HEK293 (cell line): Measurements from ENCODE around the gene CLNK.
A peak's percentile ranks its signal among the peaks of the same experiment; 100 is the strongest.

ENCODE experiments used
- CTCF ChIA-PET: fragments of 350-600 bp; formaldehyde crosslinking; extraction: SDS; loops from one replicate; lab custom pipeline; 2021; ENCODE audit warnings: antibody characterized with exemption; lab: Yijun Ruan, JAX
- POLR2A ChIA-PET: fragments of 300-600 bp; formaldehyde crosslinking; extraction: SDS; loops from one replicate; lab custom pipeline; 2020; ENCODE audit warnings: antibody characterized with exemption, inconsistent platforms; lab: Yijun Ruan, JAX
- H3K27ac ChIP-seq: fragments of 200-500 bp; sonication (Bioruptor generic); 2 replicates; pipeline ENCODE4 v1.5.1; 2014; ENCODE audit warnings: low read depth, low read length, control low read depth, inconsistent platforms; ENCODE audit errors: extremely low read depth
- H3K36me3 ChIP-seq, 2 experiments: fragments of 200-500 bp in 1 of 2; sonication (Bioruptor generic) in 1 of 2; 1 replicate in 1 of 2; 2 replicates in 1 of 2; pipeline ENCODE4 v1.5.1; 2014 to 2017; ENCODE audit warnings: inconsistent platforms in 2 of 2, low read length in 2 of 2; ENCODE audit not compliant: control insufficient read depth in 2 of 2, insufficient read depth in 1 of 2
- H3K4me1 ChIP-seq: fragments of 200-500 bp; sonication (Bioruptor generic); 2 replicates; pipeline ENCODE4 v1.5.1; 2014; ENCODE audit warnings: mild to moderate bottlenecking, low read length, inconsistent platforms; ENCODE audit not compliant: control insufficient read depth, insufficient read depth
- H3K4me3 ChIP-seq: 2 replicates; pipeline ENCODE4 v1.5.1; 2011; ENCODE audit warnings: low read depth, mild to moderate bottlenecking, control low read depth, low read length, moderate library complexity
- H3K9me3 ChIP-seq: fragments of 200-500 bp; sonication (Bioruptor generic); 2 replicates; pipeline ENCODE4 v1.5.1; 2014; ENCODE audit warnings: low read depth, low read length, inconsistent platforms; ENCODE audit not compliant: control insufficient read depth, insufficient read depth
- AEBP2 ChIP-seq: fragments of 450-650 bp; formaldehyde crosslinking; IDR thresholded peaks from 2 replicates; pipeline ENCODE4 v1.5.1; 2016; ENCODE audit warnings: missing biosample characterization, missing genetic modification characterization, borderline replicate concordance
- CTCF ChIP-seq: fragments of 450-650 bp; formaldehyde crosslinking; IDR thresholded peaks from 2 replicates; pipeline ENCODE4 v1.5.1; 2016; ENCODE audit warnings: missing biosample characterization, missing genetic modification characterization
- MYNN ChIP-seq: fragments of 450-650 bp; formaldehyde crosslinking; IDR thresholded peaks from 2 replicates; pipeline ENCODE4 v1.5.1; 2016; ENCODE audit warnings: missing biosample characterization, missing genetic modification characterization, borderline replicate concordance
- SETDB1 ChIP-seq: IDR thresholded peaks from one replicate; pipeline ENCODE4 v1.6.1; 2017; ENCODE audit warnings: mild to moderate bottlenecking, low read length, moderate library complexity, mixed read lengths; ENCODE audit not compliant: insufficient read length
- ZBTB26 ChIP-seq: fragments of 450-650 bp; formaldehyde crosslinking; optimal IDR thresholded peaks from 2 replicates; pipeline ENCODE3; 2016; ENCODE audit warnings: missing biosample characterization, mild to moderate bottlenecking, missing genetic modification characterization
- ZBTB44 ChIP-seq: fragments of 450-650 bp; IDR thresholded peaks from 2 replicates; pipeline ENCODE4 v1.5.1; 2018; ENCODE audit warnings: missing biosample characterization, mild to moderate bottlenecking, missing genetic modification characterization
- ZBTB8A ChIP-seq: fragments of 450-650 bp; formaldehyde crosslinking; IDR thresholded peaks from 2 replicates; pipeline ENCODE4 v1.5.1; 2016; ENCODE audit warnings: missing biosample characterization, missing genetic modification characterization
- ZFP37 ChIP-seq: fragments of 450-650 bp; formaldehyde crosslinking; IDR thresholded peaks from 2 replicates; pipeline ENCODE4 v1.5.1; 2016; ENCODE audit warnings: missing biosample characterization, missing genetic modification characterization
- ZFP69B ChIP-seq: fragments of 450-650 bp; formaldehyde crosslinking; IDR thresholded peaks from 2 replicates; pipeline ENCODE4 v1.5.1; 2016; ENCODE audit warnings: missing biosample characterization, missing genetic modification characterization
- ZIC2 ChIP-seq: fragments of 450-650 bp; formaldehyde crosslinking; IDR thresholded peaks from 2 replicates; pipeline ENCODE4 v1.5.1; 2016; ENCODE audit warnings: missing biosample characterization, missing genetic modification characterization
- ZNF2 ChIP-seq: fragments of 450-650 bp; formaldehyde crosslinking; IDR thresholded peaks from 2 replicates; pipeline ENCODE4 v1.5.1; 2016; ENCODE audit warnings: missing biosample characterization, missing genetic modification characterization
- ZNF202 ChIP-seq: fragments of 450-650 bp; formaldehyde crosslinking; IDR thresholded peaks from 2 replicates; pipeline ENCODE4 v1.5.1; 2016; ENCODE audit warnings: missing biosample characterization, missing genetic modification characterization, borderline replicate concordance
- ZNF335 ChIP-seq: fragments of 450-650 bp; formaldehyde crosslinking; conservative IDR thresholded peaks from 2 replicates; pipeline ENCODE4 v1.5.1; 2016; ENCODE audit warnings: missing biosample characterization, missing genetic modification characterization
- ZNF398 ChIP-seq: fragments of 450-650 bp; formaldehyde crosslinking; IDR thresholded peaks from 2 replicates; pipeline ENCODE4 v1.5.1; 2017; ENCODE audit warnings: missing biosample characterization, missing genetic modification characterization
- ZNF473 ChIP-seq: fragments of 450-650 bp; formaldehyde crosslinking; IDR thresholded peaks from 2 replicates; pipeline ENCODE4 v1.5.1; 2017; ENCODE audit warnings: missing biosample characterization, missing genetic modification characterization
- ZNF561 ChIP-seq: fragments of 450-650 bp; IDR thresholded peaks from 2 replicates; pipeline ENCODE4 v1.5.1; 2018; ENCODE audit warnings: missing biosample characterization, missing genetic modification characterization, borderline replicate concordance
- ZNF580 ChIP-seq: fragments of 450-650 bp; formaldehyde crosslinking; IDR thresholded peaks from 2 replicates; pipeline ENCODE4 v1.5.1; 2016; ENCODE audit warnings: missing biosample characterization, missing genetic modification characterization
- ZNF600 ChIP-seq: fragments of 450-650 bp; formaldehyde crosslinking; IDR thresholded peaks from 2 replicates; pipeline ENCODE4 v1.5.1; 2016; ENCODE audit warnings: missing biosample characterization, missing genetic modification characterization
- ZNF623 ChIP-seq: fragments of 450-650 bp; formaldehyde crosslinking; IDR thresholded peaks from 2 replicates; pipeline ENCODE4 v1.5.1; 2016; ENCODE audit warnings: missing biosample characterization, missing genetic modification characterization
- ZNF654 ChIP-seq: fragments of 450-650 bp; formaldehyde crosslinking; IDR thresholded peaks from 2 replicates; pipeline ENCODE4 v1.5.1; 2016; ENCODE audit warnings: low read depth, missing biosample characterization, missing genetic modification characterization
- ZNF692 ChIP-seq: fragments of 450-650 bp; formaldehyde crosslinking; IDR thresholded peaks from 2 replicates; pipeline ENCODE4 v1.5.1; 2016; ENCODE audit warnings: missing biosample characterization, missing genetic modification characterization
- ZNF768 ChIP-seq: fragments of 450-650 bp; formaldehyde crosslinking; IDR thresholded peaks from 2 replicates; pipeline ENCODE4 v1.5.1; 2018; ENCODE audit warnings: missing biosample characterization, mild to moderate bottlenecking, missing genetic modification characterization
- ZSCAN30 ChIP-seq: fragments of 450-650 bp; IDR thresholded peaks from 2 replicates; pipeline ENCODE4 v1.5.1; 2018; ENCODE audit warnings: missing biosample characterization, mild to moderate bottlenecking, missing genetic modification characterization, moderate library complexity

CLNK gene

GRCh38 chr4:10461091-10461849, 223.3 kb downstream of the CLNK start:
- ChIA-PET POLR2A (interaction anchor here (1.4 kb wide), 1 partner anchor 69 kb away, joined by 4 read pairs; no protein-coding TSS in a partner anchor), CTCF (interaction anchor here (0.5 to 1.8 kb wide), 21 partner anchors 10 to 731 kb away, joined by 3 to 9 read pairs (median 4); no protein-coding TSS in a partner anchor)
- Histone ChIP-seq H3K4me1 (no peaks in the 10 kb centered on the region), H3K36me3 (no peaks in the 10 kb centered on the region), H3K4me3 (peak overlapping the region; percentile 28), H3K27ac (no peak overlapping the region), H3K9me3 (no peaks in the 10 kb centered on the region)
- no peak for TF ChIP-seq ZNF398
- TF ChIP-seq ZNF600 (tag by site-specific recombination): no peak
- TF ChIP-seq ZBTB8A (tag by site-specific recombination): peak; percentile 48
- peak; percentile 86 for TF ChIP-seq ZNF692
- TF ChIP-seq ZNF580 (tag by site-specific recombination): peak; percentile 25; the same call in 1 of the 2 replicates
- 0 out of 2 replicates have a peak, but pooled peaks have one; percentile 32 for TF ChIP-seq ZBTB44 (tag by site-specific recombination)
- TF ChIP-seq ZNF473 (tag by site-specific recombination): no peak
- TF ChIP-seq ZSCAN30 (tag by site-specific recombination): 0 out of 2 replicates have a peak, but pooled peaks have one; percentile 57
- peak; percentile 61 for TF ChIP-seq CTCF (tag by site-specific recombination)
- TF ChIP-seq ZNF768 (tag by site-specific recombination): peak; percentile 90
- TF ChIP-seq ZFP37 (tag by site-specific recombination): 0 out of 2 replicates have a peak, but pooled peaks have one; percentile 39
- peak; percentile 70 for TF ChIP-seq SETDB1
- TF ChIP-seq AEBP2 (tag by site-specific recombination): no peak
- peak; percentile 29; the same call in 1 of the 2 replicates for TF ChIP-seq ZIC2 (tag by site-specific recombination)
- peak; percentile 75 for TF ChIP-seq ZBTB26 (tag by site-specific recombination)
- no peak for TF ChIP-seq ZNF654
- TF ChIP-seq MYNN (tag by site-specific recombination): no peak
- TF ChIP-seq ZNF623: no peak
- TF ChIP-seq ZNF2 (tag by site-specific recombination): 0 out of 2 replicates have a peak, but pooled peaks have one; percentile 65
- TF ChIP-seq ZNF202 (tag by site-specific recombination): peak; percentile 94
- peak; percentile 66 for TF ChIP-seq ZFP69B (tag by site-specific recombination)
- peak; percentile 56 for TF ChIP-seq ZNF335 (tag by site-specific recombination)
- peak; percentile 56; the same call in 1 of the 2 replicates for TF ChIP-seq ZNF561 (tag by site-specific recombination)
